Limb (tissue), 2 donors: ENCODE results near the gene GPC2.

Experiments used
- DNase-seq, 2 donors: peaks; one replicate each; pipeline ENCODE4 v3.0.0-alpha.2; 2016; ENCODE audit errors: extremely low spot score in 2 of 2

Gene GPC2

GRCh38 chr7:100170101-100170897, 6.9 kb downstream of the GPC2 start:
- DNase-seq, result no peak

- no peak for DNase-seq
These were observed 7.9 kb downstream of the GPC2 start for GRCh38 chr7:100169147-100169850.

GRCh38 chr7:100167912-100168323, 9.3 kb downstream of the GPC2 start:
- DNase-seq, result peak in 1 of 2 donors; percentile 61

GRCh38 chr7:100166970-100167911, 9.9 kb downstream of the GPC2 start:
- no peak for DNase-seq

GRCh38 chr7:100166317-100166940, 10.8 kb downstream of the GPC2 start:
- no peak for DNase-seq

GRCh38 chr7:100163871-100164270, 13.3 kb downstream of the GPC2 start:
- DNase-seq, result no peak

- no peak for DNase-seq
These were observed 14.1 kb downstream of the GPC2 start for GRCh38 chr7:100163006-100163531.

- no peak for DNase-seq
These were observed 17.1 kb downstream of the GPC2 start for GRCh38 chr7:100160067-100160466.

- DNase-seq, result no peak
These were observed 18.0 kb downstream of the GPC2 start for GRCh38 chr7:100159099-100159623.

- peak; percentile 89 to 94 for DNase-seq
These were observed 18.7 kb downstream of the GPC2 start, which contains the start of gene TRAPPC14 for GRCh38 chr7:100158229-100159098. TSS of gene TRAPPC14 (minus strand) at chr7:100158723. CDS start at chr7:100158499, 224 bp downstream.

- no peak for DNase-seq
These were observed 19.6 kb downstream of the GPC2 start for GRCh38 chr7:100157334-100158228.

GRCh38 chr7:100157069-100157333, 20.2 kb downstream of the GPC2 start:
- no peak for DNase-seq

GRCh38 chr7:100156331-100157068, 20.7 kb downstream of the GPC2 start:
- DNase-seq, result no peak

- no peak for DNase-seq
These were observed 21.4 kb downstream of the GPC2 start for GRCh38 chr7:100155553-100156317.

GRCh38 chr7:100154651-100155491, 22.3 kb downstream of the GPC2 start:
- DNase-seq, result no peak

GRCh38 chr7:100153708-100154535, 23.3 kb downstream of the GPC2 start:
- DNase-seq, result no peak
